A549 (cell line): ENCODE results near the gene APAF1. TPM values are rescaled to one million over a fixed set of nuclear protein-coding genes. Genes with fewer than 3 reads are reported as not detected.

Experiments used
- ATAC-seq, 2 experiments: fragments of 200-7000 bp in 1 of 2; fragments of >200 bp in 1 of 2; cut with Nextera tagmentation in 1 of 2; cut with Tn5 transposase in 1 of 2; 3 replicates each; pipeline versions ENCODE4 v1.8.0 to v1.9.1; 2018 to 2020; ENCODE audit warnings: mild to moderate bottlenecking in 1 of 2, moderate library complexity in 1 of 2
- CTCF ChIA-PET: fragments of 300-600 bp; sonication (Branson Sonifier 250); formaldehyde crosslinking; extraction: SDS; loops from one replicate; lab custom pipeline; 2021; ENCODE audit warnings: antibody characterized with exemption, inconsistent platforms; lab: Yijun Ruan, JAX
- POLR2A ChIA-PET: fragments of 350-600 bp; formaldehyde crosslinking; extraction: SDS; loops from one replicate; lab custom pipeline; 2021; ENCODE audit warnings: antibody characterized with exemption, inconsistent platforms; lab: Yijun Ruan, JAX
- DNase-seq, 2 experiments: peaks; one replicate each; pipeline versions ENCODE4 v3.0.0 to v3.0.0-alpha.2; 2011 to 2016; ENCODE audit warnings: low read depth in 1 of 2, low spot score in 1 of 2
- FAIRE-seq: peaks from 2 replicates; lab custom pipeline; 2011; peaks lifted over from hg19 to GRCh38; lab: Jason Lieb, UNC
- H3K27ac ChIP-seq, 2 experiments: fragments of >200 bp; sonication (Bioruptor Twin); formaldehyde crosslinking; 3 replicates each; pipeline ENCODE4 v1.5.1; 2016 to 2017
- H3K4me1 ChIP-seq: fragments of >200 bp; sonication (Bioruptor Twin); formaldehyde crosslinking; 3 replicates; pipeline ENCODE4 v1.6.1; 2016
- H3K4me2 ChIP-seq: fragments of >200 bp; sonication (Bioruptor Twin); formaldehyde crosslinking; 3 replicates; pipeline ENCODE4 v1.6.1; 2016
- H3K4me3 ChIP-seq: fragments of >200 bp; sonication (Bioruptor Twin); formaldehyde crosslinking; 3 replicates; pipeline ENCODE4 v1.5.1; 2016
- H3K9me3 ChIP-seq: fragments of >200 bp; sonication (Bioruptor Twin); formaldehyde crosslinking; 3 replicates; pipeline ENCODE4 v1.6.1; 2016
- CBX8 ChIP-seq: fragments of 200-600 bp; sonication (generic); IDR thresholded peaks from 2 replicates; pipeline ENCODE4 v1.6.1; 2016
- CHD4 ChIP-seq: fragments of 200-600 bp; sonication (generic); IDR thresholded peaks from 2 replicates; pipeline ENCODE4 v1.6.1; 2016; ENCODE audit warnings: antibody characterized with exemption, mild to moderate bottlenecking, borderline replicate concordance
- EHF ChIP-seq: fragments of 250-450 bp; sonication (Bioruptor Pico); IDR thresholded peaks from 2 replicates; pipeline ENCODE4 v1.5.0; 2020; ENCODE audit warnings: mild to moderate bottlenecking
- EHMT2 ChIP-seq: fragments of 200-600 bp; sonication (generic); IDR thresholded peaks from 2 replicates; pipeline ENCODE4 v1.6.1; 2016; ENCODE audit warnings: antibody characterized with exemption, low read depth, mild to moderate bottlenecking, moderate library complexity
- EP300 ChIP-seq, 2 experiments: fragments of >200 bp; sonication (Bioruptor Twin); formaldehyde crosslinking; IDR thresholded peaks; 2 replicates in 1 of 2; 3 replicates in 1 of 2; pipeline ENCODE4 v1.6.1; 2016 to 2017
- FOXS1 ChIP-seq: fragments of 250-450 bp; sonication (Bioruptor Pico); IDR thresholded peaks from 2 replicates; pipeline ENCODE4 v1.5.0; 2020; ENCODE audit warnings: mild to moderate bottlenecking, moderate library complexity
- HOXB13 ChIP-seq: fragments of 250-450 bp; sonication (Bioruptor Pico); IDR thresholded peaks from 2 replicates; pipeline ENCODE4 v1.5.0; 2020; ENCODE audit warnings: low read depth, mild to moderate bottlenecking, moderate library complexity
- JUN ChIP-seq, 2 experiments: fragments of >200 bp; sonication (Bioruptor Twin); formaldehyde crosslinking; IDR thresholded peaks; 2 replicates in 1 of 2; 3 replicates in 1 of 2; pipeline ENCODE4 v1.6.1; 2016 to 2017
- JUNB ChIP-seq: fragments of >200 bp; sonication (Bioruptor Twin); formaldehyde crosslinking; IDR thresholded peaks from 2 replicates; pipeline ENCODE4 v1.6.1; 2016
- KDM5A ChIP-seq: fragments of 200-600 bp; sonication (generic); IDR thresholded peaks from 2 replicates; pipeline ENCODE4 v1.6.1; 2016; ENCODE audit warnings: antibody characterized with exemption, mild to moderate bottlenecking
- MAX ChIP-seq: IDR thresholded peaks from 2 replicates; pipeline ENCODE4 v1.6.1; 2012
- MYC ChIP-seq: IDR thresholded peaks from 2 replicates; pipeline ENCODE4 v1.6.1; 2012; ENCODE audit warnings: mild to moderate bottlenecking, inconsistent platforms, low read length, improper control_type of control experiment, borderline replicate concordance
- NFE2L2 ChIP-seq: fragments of 150-350 bp; conservative IDR thresholded peaks from 2 replicates; pipeline ENCODE4 v1.6.1; 2014; ENCODE audit warnings: low read length
- RAD21 ChIP-seq, 2 experiments: fragments of >200 bp in 1 of 2; sonication (Bioruptor Twin) in 1 of 2; formaldehyde crosslinking in 1 of 2; IDR thresholded peaks in 1 of 2; conservative IDR thresholded peaks in 1 of 2; 2 replicates in 1 of 2; 3 replicates in 1 of 2; pipeline ENCODE4 v1.6.1; 2012 to 2018; ENCODE audit warnings: inconsistent platforms in 1 of 2
- RCOR1 ChIP-seq: fragments of 150-350 bp; IDR thresholded peaks from 2 replicates; pipeline ENCODE4 v1.6.1; 2014; ENCODE audit warnings: antibody characterized with exemption, low read length, low read depth
- RFX5 ChIP-seq: fragments of 450-650 bp; IDR thresholded peaks from 2 replicates; pipeline ENCODE4 v1.7.1; 2014; ENCODE audit warnings: antibody characterized with exemption, mild to moderate bottlenecking, moderate library complexity
- TFCP2L1 ChIP-seq: fragments of 250-450 bp; sonication (Bioruptor Pico); IDR thresholded peaks from 2 replicates; pipeline ENCODE4 v1.5.0; 2021; ENCODE audit warnings: mild to moderate bottlenecking
- ZC3H11A ChIP-seq: fragments of 450-650 bp; IDR thresholded peaks from 2 replicates; pipeline ENCODE4 v1.6.1; 2014; ENCODE audit warnings: antibody characterized with exemption, mild to moderate bottlenecking
- ZNF302 ChIP-seq: fragments of 250-450 bp; sonication (Bioruptor Pico); IDR thresholded peaks from 2 replicates; pipeline ENCODE4 v1.9.0; 2021; ENCODE audit warnings: inconsistent platforms, mild to moderate bottlenecking, moderate library complexity
- WGBS: methylation state at CpG from one replicate; pipeline ENCODE4 v1.1.6; 2017; ENCODE audit errors: missing lambda C conversion rate; 5-methylcytosine and 5-hydroxymethylcytosine counted together
- polyA plus RNA-seq, 4 experiments: library from polyadenylated mRNA; depleted of rRNA in 3 of 4; stranded (reverse); fragments of >200 nt; fragmentation: RNase III in 1 of 4; extraction: RNeasy Plus Mini Kit Qiagen cat#74134 plus additional on column Dnase treatment in 1 of 4; gene quantifications; 2 replicates in 3 of 4; 3 replicates in 1 of 4; pipeline ENCODE4 v1.2.3, GENCODE V29; 2011 to 2017
- TF ChIP-seq, protein P1 (sequence below): fragments of 250-450 bp; sonication (Bioruptor Pico); IDR thresholded peaks from 2 replicates; pipeline ENCODE4 v1.5.0; 2021; ENCODE audit warnings: mild to moderate bottlenecking, moderate library complexity, borderline replicate concordance
- TF ChIP-seq, protein P2 (sequence below): fragments of >200 bp; sonication (Bioruptor Twin); formaldehyde crosslinking; IDR thresholded peaks from 3 replicates; pipeline ENCODE4 v1.6.1; 2016
- TF ChIP-seq, protein P3 (sequence below): fragments of 450-650 bp; IDR thresholded peaks from 2 replicates; pipeline ENCODE4 v1.6.1; 2014; ENCODE audit warnings: antibody characterized with exemption

The APAF1 gene
- polyA plus RNA-seq, 2 of the 4 experiments (the other 2 are of a cell fraction): 13.2 to 15.7 TPM

DNA sequence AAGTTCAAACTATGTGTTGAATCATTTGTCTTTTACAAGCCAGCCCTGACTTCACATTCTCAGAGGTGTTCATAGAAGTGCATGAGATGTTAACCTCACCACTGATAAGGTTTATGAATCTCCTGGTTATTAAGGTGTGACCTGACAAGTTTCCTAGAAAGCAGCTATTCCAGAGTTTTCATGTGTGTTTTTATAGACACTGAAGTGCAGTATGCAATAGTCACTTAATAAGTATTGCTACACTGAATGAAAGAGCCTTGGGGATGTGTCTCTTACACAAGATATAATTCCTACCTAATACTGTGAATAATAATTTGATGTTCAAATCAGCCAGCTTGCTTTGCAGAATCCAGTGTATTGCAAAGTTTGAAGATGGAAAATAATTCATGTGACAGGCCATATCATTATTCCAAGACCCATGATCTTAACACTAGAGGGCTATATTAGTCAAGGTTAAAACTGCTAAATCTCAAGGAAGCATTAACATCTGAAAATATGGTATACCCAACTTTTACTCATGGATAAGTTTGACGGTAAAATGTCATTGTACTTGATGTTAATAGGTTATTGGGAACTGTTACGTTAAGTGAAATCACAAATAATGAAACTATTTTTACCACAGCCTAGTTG, 38.6 kb upstream of the APAF1 start:
- WGBS: 65% methylated on average over 2 of the region's 2 CpGs
- Histone ChIP-seq H3K4me2 (no peak overlapping the region), H3K4me3 (no peak overlapping the region), H3K27ac (no peak overlapping the region), H3K4me1 (no peaks in the 10 kb centered on the region), H3K9me3 (no peaks in the 10 kb centered on the region)
- DNase-seq: no peak
- FAIRE-seq: no peak
- TF ChIP-seq RAD21 (conservative IDR thresholded peaks at IDR 0.05 in 1 of 2, IDR thresholded peaks at IDR 0.05 in 1 of 2) (peak; percentile 26 to 36; a peak in 2 of 5 replicates), MYC (no peak)
- peak; percentile 32 to 33; a peak in 4 of 6 replicates for ATAC-seq
- ChIA-PET CTCF (interaction anchor here (0.7 to 5.4 kb wide), 11 partner anchors 10 to 393 kb away, joined by 3 to 22 read pairs (median 4); partner anchors contain the start of gene SLC25A3), POLR2A (interaction anchor here (3.0 kb wide), 1 partner anchor 13 kb away, joined by 13 read pairs; the partner anchor contains the start of gene SLC25A3)

DNA sequence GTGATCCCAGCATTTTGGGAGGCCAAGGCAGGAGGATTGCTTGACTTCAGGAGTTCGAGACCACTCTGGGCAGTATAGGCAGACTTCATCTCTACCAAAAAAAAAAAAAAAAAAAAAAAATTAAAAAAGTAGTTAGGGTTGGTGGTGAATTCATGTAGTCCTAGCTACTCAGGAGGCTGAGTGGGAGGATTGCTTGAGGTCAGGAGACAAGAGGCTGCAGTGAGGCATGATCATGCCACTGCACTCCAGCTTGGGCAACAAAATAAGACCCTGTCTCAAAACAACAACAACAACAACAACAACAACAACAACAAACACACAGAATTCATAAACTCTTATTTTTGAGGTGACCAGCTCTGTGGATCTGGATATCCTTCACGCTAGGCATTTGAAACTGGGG, 34.5 kb upstream of the APAF1 start:
- WGBS: 81% methylated on average over 2 of the region's 2 CpGs
- Histone ChIP-seq H3K4me3 (no peak overlapping the region), H3K27ac (no peak overlapping the region), H3K4me1 (no peaks in the 10 kb centered on the region), H3K9me3 (no peaks in the 10 kb centered on the region), H3K4me2 (no peak overlapping the region)
- FAIRE-seq (no peak), ATAC-seq (no peak), DNase-seq (no peak)
- POLR2A ChIA-PET: interaction anchor here (0.7 kb wide), 1 partner anchor 17 kb away, joined by 4 read pairs; the partner anchor contains the start of gene SLC25A3
- no peak for TF ChIP-seq CBX8
- TF ChIP-seq EHMT2: no peak
- TF ChIP-seq RFX5: no peak
- no peak for TF ChIP-seq TFCP2L1 (CRISPR knock-in tag)
- no peak for TF ChIP-seq ZNF302 (CRISPR knock-in tag)
- TF ChIP-seq EP300 (IDR thresholded peaks at IDR 0.05): no peak
- no peak for TF ChIP-seq JUN (IDR thresholded peaks at IDR 0.05)
- no peak for TF ChIP-seq CHD4
- TF ChIP-seq JUNB: no peak
- TF ChIP-seq ZC3H11A: no peak
- TF ChIP-seq, protein P1, sequence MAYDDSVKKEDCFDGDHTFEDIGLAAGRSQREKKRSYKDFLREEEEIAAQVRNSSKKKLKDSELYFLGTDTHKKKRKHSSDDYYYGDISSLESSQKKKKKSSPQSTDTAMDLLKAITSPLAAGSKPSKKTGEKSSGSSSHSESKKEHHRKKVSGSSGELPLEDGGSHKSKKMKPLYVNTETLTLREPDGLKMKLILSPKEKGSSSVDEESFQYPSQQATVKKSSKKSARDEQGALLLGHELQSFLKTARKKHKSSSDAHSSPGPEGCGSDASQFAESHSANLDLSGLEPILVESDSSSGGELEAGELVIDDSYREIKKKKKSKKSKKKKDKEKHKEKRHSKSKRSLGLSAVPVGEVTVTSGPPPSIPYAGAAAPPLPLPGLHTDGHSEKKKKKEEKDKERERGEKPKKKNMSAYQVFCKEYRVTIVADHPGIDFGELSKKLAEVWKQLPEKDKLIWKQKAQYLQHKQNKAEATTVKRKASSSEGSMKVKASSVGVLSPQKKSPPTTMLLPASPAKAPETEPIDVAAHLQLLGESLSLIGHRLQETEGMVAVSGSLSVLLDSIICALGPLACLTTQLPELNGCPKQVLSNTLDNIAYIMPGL (CRISPR knock-in tag): no peak
- CTCF ChIA-PET: interaction anchor here (0.7 to 1.7 kb wide), 3 partner anchors 16 to 39 kb away, joined by 3 to 4 read pairs (median 3); no protein-coding TSS in a partner anchor

DNA sequence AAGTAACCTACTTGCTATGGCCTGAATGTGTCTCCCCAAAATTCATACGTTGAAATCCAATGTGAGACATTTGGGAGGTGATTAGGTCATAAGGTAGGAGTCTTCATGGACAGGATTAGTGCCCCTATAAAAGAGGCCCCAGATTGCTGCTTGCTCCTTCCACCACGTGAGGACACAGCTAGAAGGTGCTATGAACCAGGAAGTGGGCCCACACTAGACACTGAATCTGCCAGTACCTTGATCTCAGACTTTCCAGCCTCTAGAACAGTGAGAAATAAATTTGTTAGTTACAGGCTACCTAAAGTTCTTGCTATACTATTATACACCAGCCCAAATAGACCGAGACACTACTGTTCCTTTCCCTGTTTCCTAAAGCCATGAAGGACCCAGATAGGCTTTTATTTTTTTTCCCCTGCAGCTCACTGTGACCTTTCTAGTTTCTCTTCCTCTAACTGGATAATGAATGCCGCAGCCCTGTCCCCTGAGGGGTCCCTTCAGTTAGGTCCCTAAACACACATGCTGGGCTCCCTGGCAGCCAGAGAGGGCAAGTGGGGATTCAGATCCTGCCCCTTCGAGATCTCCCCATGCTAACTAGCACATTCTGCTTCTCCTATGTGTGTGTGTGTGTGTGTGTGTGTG, 32.3 kb upstream of the APAF1 start:
- no peaks in the 10 kb centered on the region for H3K9me3 ChIP-seq
- no peak overlapping the region for H3K4me2 ChIP-seq
- WGBS: 78% methylated on average over 5 of the region's 5 CpGs
- CTCF ChIA-PET: interaction anchor here (1.9 to 2.0 kb wide), 2 partner anchors 9 to 16 kb away, joined by 4 to 5 read pairs; no protein-coding TSS in a partner anchor
- H3K4me1 ChIP-seq: no peaks in the 10 kb centered on the region
- no peak for FAIRE-seq
- H3K27ac ChIP-seq: no peak overlapping the region
- no peak for DNase-seq
- POLR2A ChIA-PET: no interaction called here
- TF ChIP-seq RFX5 (no peak), KDM5A (no peak), HOXB13 (CRISPR knock-in tag) (no peak), NFE2L2 (no peak), RAD21 (conservative IDR thresholded peaks at IDR 0.05 in 1 of 2, IDR thresholded peaks at IDR 0.05 in 1 of 2) (no peak), EHF (CRISPR knock-in tag) (no peak), FOXS1 (no peak), MAX (no peak), RCOR1 (no peak)
- TF ChIP-seq, protein P2, sequence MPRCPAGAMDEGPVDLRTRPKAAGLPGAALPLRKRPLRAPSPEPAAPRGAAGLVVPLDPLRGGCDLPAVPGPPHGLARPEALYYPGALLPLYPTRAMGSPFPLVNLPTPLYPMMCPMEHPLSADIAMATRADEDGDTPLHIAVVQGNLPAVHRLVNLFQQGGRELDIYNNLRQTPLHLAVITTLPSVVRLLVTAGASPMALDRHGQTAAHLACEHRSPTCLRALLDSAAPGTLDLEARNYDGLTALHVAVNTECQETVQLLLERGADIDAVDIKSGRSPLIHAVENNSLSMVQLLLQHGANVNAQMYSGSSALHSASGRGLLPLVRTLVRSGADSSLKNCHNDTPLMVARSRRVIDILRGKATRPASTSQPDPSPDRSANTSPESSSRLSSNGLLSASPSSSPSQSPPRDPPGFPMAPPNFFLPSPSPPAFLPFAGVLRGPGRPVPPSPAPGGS: no peak
- TF ChIP-seq, protein P3, sequence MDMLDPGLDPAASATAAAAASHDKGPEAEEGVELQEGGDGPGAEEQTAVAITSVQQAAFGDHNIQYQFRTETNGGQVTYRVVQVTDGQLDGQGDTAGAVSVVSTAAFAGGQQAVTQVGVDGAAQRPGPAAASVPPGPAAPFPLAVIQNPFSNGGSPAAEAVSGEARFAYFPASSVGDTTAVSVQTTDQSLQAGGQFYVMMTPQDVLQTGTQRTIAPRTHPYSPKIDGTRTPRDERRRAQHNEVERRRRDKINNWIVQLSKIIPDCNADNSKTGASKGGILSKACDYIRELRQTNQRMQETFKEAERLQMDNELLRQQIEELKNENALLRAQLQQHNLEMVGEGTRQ: no peak
- TF ChIP-seq, all 56 proteins: peak for 0
- ATAC-seq: peak; percentile 30 to 36; a peak in 3 of 6 replicates
- H3K4me3 ChIP-seq: no peak overlapping the region
